Measurements from ENCODE around the gene RASGEF1B. TPM values are rescaled to one million over a fixed set of nuclear protein-coding genes. Genes with fewer than 3 reads are reported as not detected.

Gene RASGEF1B
- total and polyA plus RNA-seq, 9 of the 15 experiments (the other 6 are each of a cell fraction or from before 2014, with no cell fraction given) = 0.04 to 0.57 (median 0.22) TPM

GRCh38 chr4:81421346-81422218, 50.1 kb downstream of the RASGEF1B start (continued):
- peak; percentile 72 for TF ChIP-seq NEUROD1 (IDR thresholded peaks at IDR 0.05; ENCODE audit: borderline replicate concordance, low read depth, low read length, partially characterized antibody)
- TF ChIP-seq GTF2F1 (IDR thresholded peaks at IDR 0.05; ENCODE audit: low read depth, low read length) = no peak
- no peak for TF ChIP-seq POU5F1 (IDR thresholded peaks at IDR 0.05; ENCODE audit: borderline replicate concordance, low read depth, low read length, partially characterized antibody)
- TF ChIP-seq ETS2 (tag; IDR thresholded peaks at IDR 0.05; ENCODE audit: borderline replicate concordance, poor library complexity, severe bottlenecking) = no peak
- no peak for TF ChIP-seq POLR3G (IDR thresholded peaks at IDR 0.05; ENCODE audit: extremely low read depth, insufficient read length, insufficient replicate concordance)
- no peak for TF ChIP-seq PCBP1 (IDR thresholded peaks at IDR 0.05; ENCODE audit: low read depth, low read length, poor library complexity, severe bottlenecking)
- no peak for TF ChIP-seq ZNF184 (CRISPR knock-in tag; IDR thresholded peaks at IDR 0.05)
- no peak for TF ChIP-seq HNRNPH1 (optimal IDR thresholded peaks at IDR 0.05; ENCODE audit: low read depth, low read length)
- TF ChIP-seq CHD4 (IDR thresholded peaks at IDR 0.05; ENCODE audit: insufficient read depth, insufficient replicate concordance, low read depth, low read length, poor library complexity, severe bottlenecking) = no peak
- peak; percentile 76 for TF ChIP-seq FOXM1 (IDR thresholded peaks at IDR 0.05; ENCODE audit: low read depth)
- no peak for TF ChIP-seq FOXM1 (CRISPR knock-in tag; IDR thresholded peaks at IDR 0.05; ENCODE audit: low read depth)
- TF ChIP-seq FOXA3 (CRISPR knock-in tag; conservative IDR thresholded peaks at IDR 0.05 in 1 of 2, IDR thresholded peaks at IDR 0.05 in 1 of 2) = peak; percentile 98 to 99
- TF ChIP-seq GMEB1 (CRISPR knock-in tag; IDR thresholded peaks at IDR 0.05) = no peak
- TF ChIP-seq SIRT6 (IDR thresholded peaks at IDR 0.05; ENCODE audit: low read depth, low read length) = no peak
- peak; percentile 93 for TF ChIP-seq MITF (IDR thresholded peaks at IDR 0.05)
- TF ChIP-seq FOXK2 (conservative IDR thresholded peaks at IDR 0.05 in 1 of 2, IDR thresholded peaks at IDR 0.05 in 1 of 2; ENCODE audit: low read depth in 2 of 2) = peak; percentile 98 to 99
- peak in 1 of 2 experiments; percentile 83; a peak in 2 of 4 replicates for TF ChIP-seq ZMIZ1 (IDR thresholded peaks at IDR 0.05; ENCODE audit: low read depth in 2 of 2, low read length in 2 of 2)
- peak; percentile 85 to 91; a peak in 3 of 4 replicates for TF ChIP-seq ARNT (IDR thresholded peaks at IDR 0.05)
- no peak for TF ChIP-seq MCM5 (IDR thresholded peaks at IDR 0.05; ENCODE audit: low read depth)
- TF ChIP-seq ZNF507 (tag; conservative IDR thresholded peaks at IDR 0.05) = no peak

All from K562 (cell line).